HepG2 (cell line): ENCODE measurements around the gene BRD3. TPM values are rescaled to one million over a fixed set of nuclear protein-coding genes. Genes with fewer than 3 reads are reported as not detected.

Experiments
- AHDC1 ChIP-seq: sonication (generic); formaldehyde crosslinking; IDR thresholded peaks from 2 replicates; pipeline ENCODE4 v1.5.1; 2020; ENCODE audit warnings: mild to moderate bottlenecking, missing genetic modification reagents, borderline replicate concordance
- ATF6 ChIP-seq: sonication (generic); formaldehyde crosslinking; conservative IDR thresholded peaks from 2 replicates; pipeline ENCODE4 v1.4.0; 2020; ENCODE audit warnings: missing genetic modification reagents
- GMEB1 ChIP-seq: sonication (generic); formaldehyde crosslinking; IDR thresholded peaks from 2 replicates; pipeline ENCODE4 v1.5.1; 2020; ENCODE audit warnings: missing genetic modification reagents, mild to moderate bottlenecking, borderline replicate concordance
- GPN1 ChIP-seq: sonication (generic); formaldehyde crosslinking; IDR thresholded peaks from 2 replicates; pipeline ENCODE4 v1.5.1; 2020; ENCODE audit warnings: missing genetic modification reagents, borderline replicate concordance
- MAFF ChIP-seq: IDR thresholded peaks from 2 replicates; pipeline ENCODE4 v1.6.1; 2011; ENCODE audit warnings: low read depth, low read length, improper control_type of control experiment
- MATR3 ChIP-seq: sonication (generic); formaldehyde crosslinking; IDR thresholded peaks from 2 replicates; pipeline ENCODE4 v1.4.0; 2020; ENCODE audit warnings: missing genetic modification reagents
- MEF2D ChIP-seq: sonication (generic); formaldehyde crosslinking; IDR thresholded peaks from 2 replicates; pipeline ENCODE4 v1.5.1; 2020; ENCODE audit warnings: mild to moderate bottlenecking, missing genetic modification reagents
- SKI ChIP-seq: fragments of 450-650 bp; IDR thresholded peaks from one replicate; pipeline ENCODE4 v1.6.1; 2018; ENCODE audit warnings: mild to moderate bottlenecking; ENCODE audit not compliant: partially characterized antibody
- SP5 ChIP-seq: IDR thresholded peaks from 2 replicates; pipeline ENCODE4 v1.6.1; 2016; ENCODE audit warnings: low read depth, borderline replicate concordance
- STAT6 ChIP-seq: sonication (generic); formaldehyde crosslinking; IDR thresholded peaks from 2 replicates; pipeline ENCODE4 v1.4.0; 2020; ENCODE audit warnings: missing genetic modification reagents, mild to moderate bottlenecking, borderline replicate concordance
- ZNF24 ChIP-seq: fragments of 450-650 bp; IDR thresholded peaks from 2 replicates; pipeline ENCODE4 v1.6.1; 2017; ENCODE audit warnings: antibody characterized with exemption, mild to moderate bottlenecking
- ZNF317 ChIP-seq: sonication (generic); formaldehyde crosslinking; IDR thresholded peaks from 2 replicates; pipeline ENCODE4 v1.5.0; 2020; ENCODE audit warnings: mild to moderate bottlenecking, missing genetic modification reagents
- ZNF572 ChIP-seq: sonication (generic); formaldehyde crosslinking; IDR thresholded peaks from 2 replicates; pipeline ENCODE4 v1.5.1; 2020; ENCODE audit warnings: mild to moderate bottlenecking, missing genetic modification reagents
- polyA plus RNA-seq, 8 experiments: library from polyadenylated mRNA; depleted of rRNA in 3 of 8; stranded (reverse) in 7 of 8; unstranded in 1 of 8; fragments of >200 nt; fragmentation: Illumina TruSeq in 4 of 8; extraction: Trizol in 4 of 8; gene quantifications; 2 replicates each; pipeline versions ENCODE4 v1.2.1 to v1.2.3, GENCODE V29; 2011 to 2016; ENCODE audit warnings: low read depth in 4 of 8, missing spikeins in 1 of 8, mixed read lengths in 1 of 8; ENCODE audit not compliant: insufficient read depth in 1 of 8
- total RNA-seq, 5 experiments: library from RNA; depleted of rRNA; stranded (reverse); fragments of >200 nt; fragmentation: Illumina TruSeq; extraction: Trizol; gene quantifications; 2 replicates each; pipeline ENCODE4 v1.2.3, GENCODE V29; 2016; ENCODE audit warnings: low read depth in 1 of 5
- TF ChIP-seq, protein P1 (sequence below): sonication (generic); formaldehyde crosslinking; IDR thresholded peaks from 2 replicates; pipeline ENCODE4 v1.4.0; 2020; ENCODE audit warnings: missing genetic modification reagents

Gene BRD3
- total and polyA plus RNA-seq, 2 of the 13 experiments (the other 11 are each of a cell fraction or from before 2014, with no cell fraction given), result 5.9 to 12.9 TPM

DNA sequence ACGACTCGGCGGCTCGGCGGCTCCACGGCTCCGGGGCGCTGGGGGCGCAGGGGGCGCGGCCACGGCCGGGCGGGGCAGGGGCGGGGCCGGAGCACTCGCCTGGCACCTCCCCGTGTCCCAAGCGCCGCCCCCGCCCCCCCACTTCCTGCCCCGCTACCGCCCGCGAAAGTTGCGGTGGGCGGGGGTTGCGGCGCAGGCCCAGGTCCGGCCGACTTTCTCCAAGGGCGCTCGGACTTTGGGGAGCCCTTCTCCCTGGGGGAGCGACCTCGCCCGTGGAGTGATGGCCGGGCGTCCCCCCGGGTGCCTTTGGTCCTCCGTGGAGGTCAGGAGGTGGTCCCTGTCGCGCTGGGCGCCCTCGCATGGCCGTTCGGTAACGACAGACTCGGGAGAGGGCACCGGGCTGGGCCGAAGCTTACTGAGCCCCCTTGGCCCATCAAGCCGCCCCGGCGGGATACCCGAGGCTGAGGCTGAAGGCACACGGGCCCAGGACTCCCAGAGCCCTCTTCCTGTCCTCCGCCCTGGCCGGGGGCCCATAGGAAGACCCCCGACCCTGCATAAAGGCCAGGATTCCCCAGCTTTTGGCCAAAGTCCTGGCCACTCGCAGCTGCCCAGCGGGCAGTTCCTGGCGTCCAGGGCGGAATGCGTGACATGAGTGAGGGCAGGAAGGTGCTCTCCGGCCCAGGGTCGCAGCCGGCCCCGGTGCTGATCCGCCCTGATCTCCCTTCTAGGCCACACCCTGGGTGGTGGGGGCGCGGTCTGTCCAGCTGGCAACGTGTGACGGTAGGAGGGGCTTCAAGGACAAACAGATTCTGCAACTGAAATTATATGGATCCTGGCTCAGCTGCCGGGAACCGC lies 74.8 kb downstream of the BRD3 start (continued):
- TF ChIP-seq GMEB1, result peak; percentile 63
- TF ChIP-seq ZNF24, result no peak
- TF ChIP-seq MAFF, result no peak
- no peak for TF ChIP-seq MATR3 (CRISPR knock-in tag)
- TF ChIP-seq, protein P1, sequence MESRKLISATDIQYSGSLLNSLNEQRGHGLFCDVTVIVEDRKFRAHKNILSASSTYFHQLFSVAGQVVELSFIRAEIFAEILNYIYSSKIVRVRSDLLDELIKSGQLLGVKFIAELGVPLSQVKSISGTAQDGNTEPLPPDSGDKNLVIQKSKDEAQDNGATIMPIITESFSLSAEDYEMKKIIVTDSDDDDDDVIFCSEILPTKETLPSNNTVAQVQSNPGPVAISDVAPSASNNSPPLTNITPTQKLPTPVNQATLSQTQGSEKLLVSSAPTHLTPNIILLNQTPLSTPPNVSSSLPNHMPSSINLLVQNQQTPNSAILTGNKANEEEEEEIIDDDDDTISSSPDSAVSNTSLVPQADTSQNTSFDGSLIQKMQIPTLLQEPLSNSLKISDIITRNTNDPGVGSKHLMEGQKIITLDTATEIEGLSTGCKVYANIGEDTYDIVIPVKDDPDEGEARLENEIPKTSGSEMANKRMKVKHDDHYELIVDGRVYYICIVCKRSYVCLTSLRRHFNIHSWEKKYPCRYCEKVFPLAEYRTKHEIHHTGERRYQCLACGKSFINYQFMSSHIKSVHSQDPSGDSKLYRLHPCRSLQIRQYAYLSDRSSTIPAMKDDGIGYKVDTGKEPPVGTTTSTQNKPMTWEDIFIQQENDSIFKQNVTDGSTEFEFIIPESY (CRISPR knock-in tag), result 0 out of 2 replicates have a peak, but pooled peaks have one; percentile 29
- TF ChIP-seq ZNF317, result peak; percentile 79
- 0 out of 2 replicates have a peak, but pooled peaks have one; percentile 53 for TF ChIP-seq MEF2D (CRISPR knock-in tag)
- peak; percentile 27; the same call in 1 of the 2 replicates for TF ChIP-seq ZNF572 (CRISPR knock-in tag)
- no peak for TF ChIP-seq ATF6 (CRISPR knock-in tag)
- no peak for TF ChIP-seq STAT6 (CRISPR knock-in tag)
- TF ChIP-seq SP5 (CRISPR knock-in tag), result no peak
- TF ChIP-seq SKI, result no peak
- TF ChIP-seq AHDC1 (CRISPR knock-in tag), result no peak
- TF ChIP-seq GPN1 (CRISPR knock-in tag), result no peak
